ENCODE data around the gene PON2.

PON2 gene

DNA sequence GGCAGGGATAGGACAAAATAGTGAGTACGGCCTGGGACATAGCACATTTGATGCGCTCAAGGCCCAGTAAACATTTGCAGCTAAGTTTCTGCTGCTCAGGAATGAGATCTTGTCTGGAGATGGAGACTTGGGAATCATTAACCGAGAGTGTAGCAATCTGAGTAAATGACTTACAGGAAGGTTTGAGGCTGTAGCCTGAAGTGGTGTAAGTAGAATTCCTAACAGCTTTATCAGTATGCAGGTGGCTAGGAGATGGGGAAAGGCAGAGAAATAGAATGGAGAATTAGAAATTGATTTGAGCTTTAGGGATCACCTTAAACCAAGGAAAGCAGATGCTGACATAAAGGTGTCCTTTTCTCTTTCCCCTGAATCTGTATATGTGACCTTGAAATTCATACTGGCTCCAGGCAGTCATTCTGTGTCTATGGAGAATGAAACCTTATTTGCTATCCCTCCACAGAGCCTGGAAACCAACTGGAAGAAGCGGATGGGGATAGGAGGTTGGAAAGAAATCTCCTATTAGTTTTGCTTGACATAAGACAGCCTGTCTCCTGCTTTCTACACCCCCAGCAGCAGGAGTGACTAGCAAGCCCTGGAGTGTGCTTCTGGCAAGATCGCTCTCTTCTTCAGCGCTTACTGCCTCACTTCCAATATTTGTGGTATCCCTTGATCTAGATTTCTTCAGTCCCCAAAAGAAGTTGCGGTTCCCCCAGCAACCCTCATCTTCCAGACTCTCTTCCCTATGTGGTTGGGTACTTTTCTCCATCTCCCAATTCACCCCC is 6.4 kb upstream of the PON2 start:
- no peak for DNase-seq

DNA sequence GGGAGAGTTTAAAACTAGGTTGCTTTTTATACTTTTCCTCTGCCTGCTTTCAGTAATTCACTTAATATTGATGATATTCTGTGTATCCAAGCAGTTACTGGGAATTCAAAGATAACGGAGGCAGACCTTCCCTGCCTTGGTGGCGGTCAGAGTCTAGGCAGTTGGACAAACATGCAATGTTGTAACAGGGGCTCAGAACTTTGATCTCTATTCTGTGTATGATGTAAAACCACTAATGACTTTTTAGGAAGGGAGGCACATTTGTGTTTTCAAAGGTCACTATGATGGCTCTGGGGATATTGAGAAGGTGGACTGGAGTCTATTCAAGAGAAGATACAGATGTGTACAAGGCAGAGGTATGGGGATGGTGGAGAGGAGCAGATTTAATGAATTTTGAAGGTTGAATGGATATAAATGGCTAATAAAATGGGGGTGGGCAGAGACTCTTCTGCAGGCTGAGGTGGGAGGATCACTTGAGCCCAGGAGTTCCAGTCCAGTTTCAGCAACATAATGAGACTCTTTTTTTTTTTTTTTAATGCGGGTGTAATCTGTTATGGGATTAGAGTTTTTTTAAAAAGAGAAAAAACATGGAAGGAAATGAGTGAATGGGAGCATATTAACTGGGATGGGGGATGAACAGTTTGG is 5.7 kb upstream of the PON2 start:
- no peak for DNase-seq

DNA sequence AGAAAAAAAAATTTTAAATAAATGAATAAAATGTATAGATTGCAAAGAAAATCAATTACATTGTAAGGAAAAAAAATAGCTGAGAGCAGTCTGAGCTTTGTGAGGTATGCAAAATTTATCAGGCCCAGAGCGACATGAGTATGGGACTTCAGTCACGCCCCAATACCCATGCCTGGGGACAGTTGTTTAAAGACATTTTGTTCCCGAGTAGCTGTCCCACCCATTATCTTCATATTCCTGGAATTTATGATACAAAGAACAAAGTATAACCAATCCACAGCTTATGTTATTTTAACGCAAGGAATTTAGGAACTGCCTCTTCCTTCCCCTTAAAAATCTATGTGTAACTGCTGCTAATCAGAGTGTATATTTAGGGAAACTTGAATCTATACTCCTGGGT is 1.6 kb upstream of the PON2 start:
- DNase-seq: no peak

DNA sequence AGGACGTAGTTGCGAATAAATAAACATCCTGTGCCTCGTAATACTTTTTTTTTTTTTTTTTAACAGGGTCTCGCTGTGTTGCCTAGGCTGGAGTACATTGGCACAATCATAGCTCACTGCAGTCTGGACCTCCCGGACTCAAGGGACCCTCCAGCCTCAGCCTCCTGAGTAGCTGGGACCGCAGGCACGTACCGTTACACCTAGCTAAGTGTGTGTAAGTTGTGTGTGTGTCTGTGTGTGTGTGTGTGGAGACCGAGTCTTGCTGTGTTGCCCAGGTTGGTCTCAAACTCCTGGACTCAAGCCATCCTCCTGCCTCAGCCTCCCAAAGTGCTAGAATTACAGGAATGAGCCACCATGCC is 573 bp upstream of the PON2 start:
- no peak for DNase-seq

DNA sequence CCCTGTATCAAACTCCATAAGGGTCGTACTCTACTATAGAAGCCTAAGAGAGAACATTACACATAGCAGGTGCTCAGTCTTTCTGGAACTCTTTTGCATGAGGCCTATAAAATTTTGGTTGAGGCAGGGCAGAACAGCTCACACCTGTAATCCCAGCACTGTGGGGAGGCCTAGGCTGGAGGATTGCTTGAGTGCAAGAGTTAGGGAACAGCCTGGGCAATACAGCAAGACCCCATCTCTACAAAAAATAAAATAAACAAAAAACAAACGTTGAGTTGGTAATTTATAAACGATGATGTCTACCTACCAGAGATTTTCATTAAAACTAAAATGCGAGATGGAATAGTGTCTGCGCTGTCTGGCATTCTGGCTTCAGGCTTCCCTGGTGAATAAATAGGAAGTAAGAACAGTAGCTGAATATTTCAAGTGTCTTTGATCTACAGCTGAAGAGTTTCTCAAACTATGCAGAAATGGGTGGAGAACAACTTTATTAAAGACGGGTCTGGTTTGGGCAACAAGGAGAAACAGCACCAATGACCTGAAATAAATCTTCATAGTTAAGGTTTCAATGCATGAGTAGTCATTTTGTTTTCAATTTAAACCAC is 774 bp downstream of the PON2 start:
- no peak for DNase-seq

DNA sequence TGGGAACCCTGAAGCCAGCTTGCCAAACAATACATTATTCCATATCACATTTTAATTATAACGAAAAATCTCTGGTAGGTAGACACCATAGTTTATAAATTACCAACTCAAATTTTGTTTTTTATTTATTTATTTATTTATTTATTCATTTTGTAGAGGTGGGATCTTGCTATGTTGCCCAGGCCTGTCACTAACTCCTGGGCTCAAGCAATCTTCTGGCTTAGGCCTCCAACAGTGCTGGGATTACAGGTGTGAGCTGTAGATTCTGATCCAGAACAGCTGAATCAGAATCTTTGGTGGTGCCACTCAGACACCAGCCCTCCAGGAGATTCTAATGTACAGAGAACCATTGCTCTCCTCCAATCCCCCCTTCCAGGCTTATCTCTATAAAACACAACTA is 1.7 kb downstream of the PON2 start:
- no peak for DNase-seq

DNA sequence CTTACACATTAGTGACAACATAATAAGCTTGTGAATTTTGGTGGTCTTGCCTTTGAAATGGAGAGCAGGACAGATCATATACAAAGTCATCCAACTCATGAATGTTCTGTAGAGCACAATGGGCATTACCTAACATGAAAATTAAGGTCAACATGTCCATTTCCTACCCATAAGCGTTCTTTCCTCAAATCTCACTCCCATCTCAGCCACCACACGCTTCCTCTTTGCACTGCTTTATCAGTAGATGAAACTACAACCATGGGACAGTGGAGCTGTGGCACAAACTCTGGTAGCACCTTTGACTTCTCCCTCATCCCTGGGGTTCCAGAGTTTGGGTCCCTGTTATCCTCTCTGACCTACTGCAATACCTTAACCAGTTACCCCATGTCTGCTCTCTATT is 2.2 kb downstream of the PON2 start:
- no peak for DNase-seq

DNA sequence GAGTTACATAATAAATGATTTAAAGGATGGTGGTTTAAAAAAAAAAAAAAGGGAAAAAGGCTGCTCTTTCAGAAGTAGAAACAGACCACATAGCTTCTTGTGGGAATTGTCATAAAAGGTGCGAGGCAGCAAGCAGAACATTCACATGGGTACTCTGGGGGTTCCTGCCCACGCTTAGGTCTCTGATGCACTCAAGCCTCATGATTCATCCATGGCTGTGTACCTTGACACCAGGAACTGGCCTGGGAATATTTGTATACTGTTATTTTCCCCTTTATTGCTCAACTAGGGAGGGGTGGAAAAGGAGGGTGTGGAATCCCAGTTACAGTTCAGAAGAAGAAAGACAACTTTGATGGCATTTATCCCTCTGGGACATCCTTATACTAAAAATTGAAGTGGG is 4.0 kb downstream of the PON2 start:
- DNase-seq: no peak

DNA sequence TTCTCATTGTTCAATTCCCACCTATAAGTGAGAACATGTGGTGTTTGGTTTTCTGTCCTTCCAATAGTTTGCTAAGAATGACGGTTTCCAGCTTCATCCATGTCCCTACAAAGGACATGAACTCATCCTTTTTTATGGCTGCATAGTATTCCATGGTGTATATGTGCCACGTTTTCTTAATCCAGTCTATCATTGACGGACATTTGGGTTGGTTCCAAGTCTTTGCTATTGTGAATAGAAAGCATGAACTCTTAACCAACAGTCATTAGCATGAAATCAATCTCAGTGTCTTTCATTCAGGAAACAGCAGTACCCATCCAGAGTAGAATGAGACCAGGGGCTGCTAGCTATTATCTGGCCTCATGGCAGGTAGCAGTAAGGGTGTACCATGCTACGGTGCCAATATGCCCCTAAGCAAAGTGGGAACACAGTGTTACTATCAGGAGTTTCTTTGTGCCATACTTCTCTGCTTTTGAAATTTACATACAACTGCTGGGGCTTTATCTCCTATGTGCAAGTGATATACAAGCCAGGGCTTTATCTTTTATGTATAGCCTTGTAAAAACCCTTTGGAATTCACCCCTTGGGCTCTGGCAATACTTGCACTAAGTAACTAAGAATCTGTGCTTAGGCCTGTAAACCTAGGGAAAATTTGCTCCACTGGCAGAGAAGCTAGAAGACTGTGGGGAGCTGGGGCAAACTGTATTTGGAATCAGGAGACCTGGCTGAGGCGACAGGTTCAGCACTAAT is 5.4 kb downstream of the PON2 start:
- no peak for DNase-seq

DNA sequence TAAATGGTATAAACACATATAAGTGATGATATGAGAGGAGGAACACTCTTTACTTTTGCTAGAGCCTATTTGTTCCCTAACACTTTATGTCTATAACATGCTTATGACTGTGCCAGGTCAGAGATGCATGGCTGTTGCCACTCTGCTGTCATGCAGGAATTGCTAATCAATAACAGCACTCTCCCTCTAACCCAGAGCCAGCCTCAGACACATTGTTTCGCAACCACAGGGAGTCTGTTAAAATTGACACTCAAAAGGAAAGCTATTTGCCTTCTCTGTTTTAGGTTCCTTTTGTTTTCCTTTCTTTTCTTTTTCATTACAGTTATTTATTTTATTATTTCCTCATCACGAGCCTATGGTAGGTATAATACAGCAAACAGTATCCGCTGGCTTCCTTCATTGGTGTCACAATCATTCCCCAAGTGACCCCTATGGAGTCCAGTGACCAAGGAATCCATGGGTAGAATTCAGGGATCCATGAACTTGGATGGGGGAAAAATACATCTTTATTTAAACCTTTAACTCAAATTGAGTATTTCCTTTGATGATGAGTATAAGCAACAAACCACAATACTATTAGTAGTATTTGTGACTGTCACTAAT is 6.8 kb downstream of the PON2 start:
- DNase-seq: no peak

DNA sequence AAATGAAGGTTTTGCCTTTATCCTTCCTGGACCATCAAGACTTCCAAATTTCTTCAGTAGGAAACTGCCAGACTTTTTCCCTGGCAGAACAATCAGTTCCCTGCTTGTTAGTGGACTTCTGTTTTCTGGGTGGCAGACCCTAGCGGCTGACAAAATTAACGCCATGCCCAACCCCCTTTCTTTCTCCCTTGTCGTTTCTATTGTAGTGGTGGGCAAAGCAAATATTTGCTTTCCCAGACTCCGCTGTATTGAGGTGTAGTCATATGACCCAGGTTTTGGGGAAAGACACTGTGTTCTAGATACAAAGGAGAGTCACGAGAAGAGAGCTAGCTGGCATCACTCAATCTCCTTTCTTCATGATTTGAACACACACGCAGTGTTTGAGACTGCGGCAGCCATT is 7.7 kb downstream of the PON2 start:
- no peak for DNase-seq

DNA sequence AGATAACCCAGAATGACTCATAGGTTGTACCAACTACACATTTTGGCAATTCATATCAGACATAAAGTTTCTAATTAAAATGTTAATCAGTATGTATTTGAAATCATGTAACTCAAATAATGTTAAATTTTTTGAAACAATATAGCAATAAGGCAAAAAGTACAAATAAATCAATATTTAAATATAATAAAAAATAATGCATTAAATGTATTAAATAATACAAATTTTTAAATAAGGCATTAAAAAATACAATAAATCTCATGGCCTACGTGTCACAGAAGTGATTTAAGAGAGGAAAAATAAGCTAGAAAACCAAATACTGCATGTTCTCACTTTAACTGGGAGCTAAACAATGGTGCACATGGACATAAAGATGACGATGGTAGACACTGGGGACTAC is 9.1 kb downstream of the PON2 start:
- DNase-seq: no peak

DNA sequence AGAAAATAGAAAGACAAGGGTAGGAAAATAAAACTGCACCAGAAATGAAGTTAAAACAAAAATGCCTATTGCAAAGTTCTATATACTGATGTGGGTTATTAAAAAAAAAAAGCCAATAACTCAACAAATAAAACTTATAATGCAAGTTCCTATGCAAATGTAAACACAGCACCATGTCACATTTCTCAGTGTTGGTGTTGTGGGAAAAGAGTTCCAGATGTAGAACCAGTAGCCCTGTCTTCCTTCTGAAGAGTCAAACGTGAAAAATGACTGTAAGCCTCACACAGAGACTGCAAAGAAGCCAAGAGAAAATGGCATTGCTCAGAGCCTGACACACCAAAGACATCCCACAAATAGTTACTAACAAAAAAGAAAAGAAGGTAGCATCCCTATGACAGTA is 10.1 kb downstream of the PON2 start:
- DNase-seq: no peak

DNA sequence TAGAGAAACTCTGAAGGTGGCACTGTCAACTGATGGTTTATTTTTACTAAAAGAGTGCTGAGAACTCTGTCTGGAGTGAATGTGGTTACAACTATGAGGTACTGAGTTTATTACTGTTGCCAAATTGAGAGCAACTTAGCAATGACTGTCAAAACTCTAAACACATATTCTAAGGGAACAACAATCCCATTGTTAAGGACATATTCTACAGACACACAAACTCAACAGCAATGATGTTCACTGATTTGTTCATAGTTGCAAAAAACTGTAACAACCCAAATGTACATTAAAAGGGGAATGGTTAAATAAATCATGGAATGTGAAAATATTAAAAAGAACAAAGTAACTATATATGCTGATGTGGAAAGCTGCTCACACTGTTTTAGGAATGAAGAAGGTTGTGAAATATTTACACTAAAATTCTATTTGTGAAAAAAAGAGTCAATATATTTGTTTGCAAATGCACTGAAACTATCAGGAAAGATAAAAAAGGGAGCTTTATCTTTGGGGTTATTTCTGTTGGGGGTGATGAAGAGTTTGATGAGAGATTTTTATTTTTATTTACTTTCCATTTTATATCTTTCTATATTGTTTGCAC is 12.9 kb downstream of the PON2 start:
- DNase-seq: no peak

DNA sequence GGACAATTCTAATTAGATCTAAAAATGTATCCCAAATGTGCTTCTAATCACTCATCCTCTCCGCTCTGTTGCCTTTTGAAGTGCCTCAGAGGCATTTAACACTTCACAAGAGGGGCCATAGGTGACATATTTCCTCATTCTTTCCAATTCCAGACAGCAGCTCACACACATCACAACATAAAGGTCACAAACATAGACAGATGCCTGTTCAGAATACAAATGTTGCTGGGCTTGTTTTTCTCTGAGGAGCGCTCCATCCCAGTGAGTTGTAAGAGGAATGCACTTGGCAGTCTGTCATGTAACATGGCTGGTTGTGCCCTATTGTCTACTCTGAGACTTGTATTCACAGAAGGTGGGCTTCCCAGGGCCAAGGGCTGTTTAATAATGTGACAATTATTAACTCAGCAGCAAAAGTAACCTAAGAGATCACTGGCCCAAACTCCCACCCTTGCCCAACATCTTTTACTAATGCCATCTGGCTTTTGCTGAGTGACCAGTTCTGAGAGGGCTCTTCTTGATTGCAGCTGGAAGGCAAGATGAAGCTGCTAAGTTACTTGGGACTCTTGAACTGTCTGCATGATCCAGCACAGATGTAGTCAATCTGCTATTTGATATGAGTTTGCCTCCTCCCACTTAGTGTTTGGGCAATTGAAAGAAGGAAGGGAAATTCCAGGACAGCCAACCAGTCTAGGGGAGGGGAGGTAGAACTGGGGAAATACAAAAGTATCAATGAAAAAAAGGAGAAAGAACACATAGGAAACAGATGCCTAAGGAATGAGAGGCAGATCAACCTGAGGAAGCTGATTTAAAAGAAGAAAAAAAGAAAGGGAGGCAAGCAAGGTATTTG is 13.6 kb downstream of the PON2 start:
- no peak for DNase-seq

DNA sequence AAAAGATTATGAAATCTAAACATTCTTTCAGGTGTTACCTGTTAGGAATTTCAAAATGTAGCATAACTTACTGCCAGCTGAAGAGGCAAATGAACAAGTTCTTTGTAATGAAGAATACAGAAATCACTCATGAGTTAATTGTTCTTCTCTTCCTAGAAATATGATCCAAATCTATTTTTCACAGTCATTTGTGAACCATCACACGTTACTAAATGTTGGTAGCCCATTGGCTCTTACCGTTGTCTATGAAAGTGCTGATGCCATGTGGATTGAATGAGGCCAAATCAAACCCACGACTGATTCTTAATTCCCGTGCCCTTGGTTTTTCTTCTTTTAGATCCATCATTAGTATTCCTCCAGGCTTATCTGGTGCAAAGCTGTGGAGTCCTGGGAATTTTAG is 22.8 kb downstream of the PON2 start:
- DNase-seq: no peak

DNA sequence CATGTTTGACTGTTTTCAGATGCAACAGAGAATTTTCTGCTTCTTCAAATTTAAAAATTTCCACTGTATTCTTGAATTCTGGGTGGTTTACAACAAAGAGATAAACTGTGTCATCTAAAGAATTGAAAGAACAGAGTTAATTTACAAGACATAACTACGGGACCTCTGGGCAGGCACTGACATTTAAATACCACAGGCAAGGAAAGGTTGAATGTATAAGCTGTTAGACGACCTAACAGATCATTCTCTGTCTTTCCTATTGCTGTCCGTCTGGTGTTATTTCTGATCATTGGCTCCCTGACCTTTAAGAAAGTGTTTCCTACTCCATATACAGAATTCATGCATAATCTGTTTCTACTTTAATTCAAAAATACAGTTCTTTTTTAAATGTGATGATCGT is 23.2 kb downstream of the PON2 start:
- DNase-seq: no peak

DNA sequence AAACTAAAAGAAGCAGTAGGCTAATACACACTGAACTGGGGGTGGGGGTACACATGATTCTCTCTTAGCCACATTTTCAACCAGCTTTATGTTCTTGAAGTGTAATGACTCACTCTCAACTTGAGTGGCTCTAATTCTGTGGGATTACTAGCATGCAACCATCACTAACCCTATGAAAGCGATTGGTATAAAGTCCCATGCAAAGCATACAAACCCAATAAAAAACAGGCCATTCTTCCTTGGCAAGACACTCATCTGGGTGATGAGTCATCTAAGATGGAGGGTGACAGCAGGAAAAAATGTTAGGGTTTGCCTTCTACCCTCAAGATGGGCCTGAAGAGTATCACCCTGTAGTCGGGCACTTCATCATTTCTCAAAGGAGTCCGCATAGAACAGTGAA is 23.8 kb downstream of the PON2 start:
- DNase-seq: no peak

DNA sequence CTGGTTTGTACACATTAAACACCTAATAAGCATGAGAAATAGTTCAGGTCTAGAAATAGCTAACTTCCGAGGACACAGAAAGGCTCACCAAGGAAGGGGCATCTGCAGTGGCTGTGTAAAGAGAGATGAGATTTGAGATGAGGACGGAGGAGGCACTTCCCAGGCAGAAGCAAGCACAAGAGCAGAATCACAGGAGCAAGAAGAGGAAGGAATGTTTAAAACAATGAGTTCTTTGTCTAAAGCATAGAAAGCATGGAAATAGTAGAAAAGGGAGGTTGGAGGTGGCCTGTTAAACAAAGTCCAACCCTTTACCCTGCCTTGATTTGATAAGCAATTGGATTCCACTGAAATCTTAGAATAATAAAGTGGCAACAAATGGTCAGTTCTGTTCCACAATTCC is 27.1 kb downstream of the PON2 start:
- DNase-seq: no peak

DNA sequence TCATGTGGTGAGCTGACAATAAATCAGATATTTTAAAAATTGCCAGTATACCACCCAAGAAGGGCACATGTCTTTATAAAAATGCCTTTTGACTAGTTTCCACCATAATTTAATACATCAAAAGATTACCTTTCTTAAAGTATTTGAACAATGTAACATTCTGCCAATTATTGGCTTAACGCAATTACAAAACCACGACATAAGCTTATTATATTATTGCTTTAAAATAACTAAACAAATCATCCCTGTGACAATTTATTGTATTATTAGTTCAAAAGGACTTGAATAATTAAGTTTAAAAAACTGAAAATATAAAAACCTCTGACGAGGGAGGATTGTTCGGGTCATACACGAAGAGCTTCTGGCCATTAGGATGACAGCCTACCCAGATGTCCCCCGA is 29.0 kb downstream of the PON2 start:
- DNase-seq: no peak

DNA sequence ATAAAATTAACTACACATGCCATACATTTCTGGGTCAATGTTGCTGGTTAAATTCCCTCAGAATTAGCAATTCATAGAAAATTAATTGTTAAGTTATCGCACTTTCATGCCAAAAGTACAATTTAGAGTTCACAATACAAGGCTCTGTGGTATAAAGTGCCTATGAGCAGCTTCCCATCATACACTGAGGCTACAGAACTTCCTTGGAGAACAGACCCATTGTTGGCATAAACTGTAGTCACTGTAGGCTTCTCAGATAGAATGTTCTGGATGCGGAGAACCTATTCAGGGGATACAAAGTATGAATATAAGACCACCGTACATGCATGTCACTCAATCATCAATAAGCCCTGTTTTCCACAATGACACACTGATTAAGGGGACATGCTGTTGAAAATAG is 29.6 kb downstream of the PON2 start:
- no peak for DNase-seq

DNA sequence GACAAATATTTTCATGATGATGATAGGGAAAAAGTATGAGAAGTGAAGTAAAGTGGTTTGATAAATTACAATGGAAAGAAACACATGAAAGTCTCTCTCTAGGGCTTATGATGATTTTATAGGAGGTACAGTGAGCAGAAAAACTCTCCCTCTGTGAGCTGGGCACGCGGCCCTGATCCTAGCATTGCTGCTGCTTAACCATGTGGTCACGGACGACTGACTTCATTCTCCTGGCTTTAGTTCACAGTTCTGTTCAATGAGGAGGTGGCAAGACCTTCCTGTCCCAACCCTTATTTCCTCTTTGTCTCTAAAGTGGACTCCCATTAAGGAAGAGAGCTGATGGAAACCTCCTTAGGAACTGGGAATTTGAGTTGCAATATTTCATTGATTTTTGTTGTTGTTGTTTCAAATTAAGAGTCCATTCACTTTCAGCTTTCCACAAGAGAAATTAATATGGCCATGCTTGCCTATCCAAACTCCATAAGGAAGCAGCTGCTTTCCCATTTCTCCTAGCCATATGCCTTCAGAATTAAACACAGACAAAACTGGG is 30.4 kb downstream of the PON2 start:
- DNase-seq: no peak

All from activated CD4-positive, alpha-beta T cell treated with anti-CD3 and anti-CD28 coated beads, Interleukin-2, amount 50 U/mL, for 48 hours (primary cell).